Left lung (tissue), 10 donors: ENCODE data around the gene CBX6. TPM values are rescaled to one million over a fixed set of nuclear protein-coding genes. Genes with fewer than 3 reads are reported as not detected.

Source experiments
- ATAC-seq: fragments of 200-7000 bp; cut with Tn5 transposase; one replicate; pipeline ENCODE4 v1.9.1; 2020; ENCODE audit warnings: moderate library complexity
- DNase-seq, 4 donors: peaks; one replicate each; pipeline ENCODE4 v3.0.0-alpha.2; 2013 to 2020
- H3K27ac ChIP-seq, 2 donors: fragments of 200-600 bp; sonication (generic) in 1 of 2; one replicate each; pipeline versions ENCODE4 v1.5.0 to v1.8.0; 2020 to 2021
- H3K27me3 ChIP-seq, 2 donors: fragments of 200-600 bp; sonication (generic) in 1 of 2; one replicate each; pipeline versions ENCODE4 v1.5.0 to v1.8.0; 2020 to 2021
- H3K36me3 ChIP-seq, 2 donors: fragments of 200-600 bp; sonication (generic) in 1 of 2; one replicate each; pipeline versions ENCODE4 v1.5.0 to v1.8.0; 2020 to 2021
- H3K4me1 ChIP-seq, 2 donors: fragments of 200-600 bp; one replicate each; pipeline ENCODE4 v1.8.0; 2021
- H3K4me3 ChIP-seq, 2 donors: fragments of 200-600 bp; sonication (generic) in 1 of 2; one replicate each; pipeline versions ENCODE4 v1.5.0 to v1.8.0; 2020 to 2021; ENCODE audit warnings: mild to moderate bottlenecking in 1 of 2
- H3K9me3 ChIP-seq, 2 donors: fragments of 200-600 bp; sonication (generic) in 1 of 2; one replicate each; pipeline versions ENCODE4 v1.5.0 to v1.8.0; 2020 to 2021
- intact Hi-C, 2 donors: fragments of 100-400 bp; cut with DNase I; formaldehyde crosslinking; loops; one replicate each; pipeline versions ENCODE4 v1.11.2 to v1.14.2; 2022
- polyA plus RNA-seq, 6 donors: library from polyadenylated mRNA; unstranded; fragments of 120-200 nt; gene quantifications; one replicate each; pipeline ENCODE4 v1.2.1, GENCODE V29; 2013; ENCODE audit not compliant: insufficient read length in 6 of 6
- total RNA-seq, 2 donors: library from RNA; stranded (reverse); fragmentation: NEBNext Ultra II Directional; extraction: Animal tissue kit (Norgen Biotek cat#: 25700); gene quantifications; one replicate each; pipeline ENCODE4 v1.2.1, GENCODE V29; 2021
- TF ChIP-seq, protein P1 (sequence below), 2 donors: fragments of 200-600 bp; sonication (generic) in 1 of 2; IDR thresholded peaks; one replicate each; pipeline versions ENCODE4 v1.5.0 to v1.8.0; 2021; ENCODE audit warnings: antibody characterized with exemption in 2 of 2
- donor health status: DM: no; HTN: yes; CAD: no.
- donor health status: DM: no; HTN: no; CAD: no.

CBX6 gene
- total and polyA plus RNA-seq, 8 donors, result 22.0 to 80.0 (median 43.6) TPM

DNA sequence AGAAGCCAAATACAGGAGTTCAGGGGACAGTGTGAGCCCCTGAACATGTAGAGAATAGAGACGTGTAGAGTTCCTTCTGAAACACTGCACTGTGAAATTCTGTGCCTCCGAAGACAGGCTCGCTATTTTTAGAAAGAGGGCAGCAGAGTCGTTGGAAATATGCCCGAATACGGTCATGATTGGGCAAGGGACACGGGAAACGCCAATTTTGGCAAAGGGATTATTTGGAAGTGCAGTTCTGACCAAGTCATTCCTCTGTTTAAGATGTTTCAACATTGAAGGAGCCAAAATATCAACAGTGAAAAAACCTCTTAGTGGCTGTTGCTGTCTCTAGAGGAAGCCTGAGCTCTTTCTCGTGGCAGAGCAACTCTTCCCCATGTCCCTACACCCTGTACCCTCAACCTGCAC lies 9.5 kb upstream of the CBX6 start:
- ATAC-seq (peak; percentile 68), DNase-seq (peak in 2 of 4 donors; percentile 82 to 89)
- Histone ChIP-seq H3K36me3 (no peaks in the 10 kb centered on the region), H3K9me3 (no peaks in the 10 kb centered on the region), H3K4me3 (no peak overlapping the region), H3K27ac (peak overlapping the region; percentile 18 to 42), H3K27me3 (no peaks in the 10 kb centered on the region), H3K4me1 (peaks cover 13 to 15% of the 10 kb centered on the region in 2 donors)
- intact Hi-C loops, result no loop called here
- TF ChIP-seq, protein P1, sequence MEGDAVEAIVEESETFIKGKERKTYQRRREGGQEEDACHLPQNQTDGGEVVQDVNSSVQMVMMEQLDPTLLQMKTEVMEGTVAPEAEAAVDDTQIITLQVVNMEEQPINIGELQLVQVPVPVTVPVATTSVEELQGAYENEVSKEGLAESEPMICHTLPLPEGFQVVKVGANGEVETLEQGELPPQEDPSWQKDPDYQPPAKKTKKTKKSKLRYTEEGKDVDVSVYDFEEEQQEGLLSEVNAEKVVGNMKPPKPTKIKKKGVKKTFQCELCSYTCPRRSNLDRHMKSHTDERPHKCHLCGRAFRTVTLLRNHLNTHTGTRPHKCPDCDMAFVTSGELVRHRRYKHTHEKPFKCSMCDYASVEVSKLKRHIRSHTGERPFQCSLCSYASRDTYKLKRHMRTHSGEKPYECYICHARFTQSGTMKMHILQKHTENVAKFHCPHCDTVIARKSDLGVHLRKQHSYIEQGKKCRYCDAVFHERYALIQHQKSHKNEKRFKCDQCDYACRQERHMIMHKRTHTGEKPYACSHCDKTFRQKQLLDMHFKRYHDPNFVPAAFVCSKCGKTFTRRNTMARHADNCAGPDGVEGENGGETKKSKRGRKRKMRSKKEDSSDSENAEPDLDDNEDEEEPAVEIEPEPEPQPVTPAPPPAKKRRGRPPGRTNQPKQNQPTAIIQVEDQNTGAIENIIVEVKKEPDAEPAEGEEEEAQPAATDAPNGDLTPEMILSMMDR (IDR thresholded peaks at IDR 0.05), result no peak

DNA sequence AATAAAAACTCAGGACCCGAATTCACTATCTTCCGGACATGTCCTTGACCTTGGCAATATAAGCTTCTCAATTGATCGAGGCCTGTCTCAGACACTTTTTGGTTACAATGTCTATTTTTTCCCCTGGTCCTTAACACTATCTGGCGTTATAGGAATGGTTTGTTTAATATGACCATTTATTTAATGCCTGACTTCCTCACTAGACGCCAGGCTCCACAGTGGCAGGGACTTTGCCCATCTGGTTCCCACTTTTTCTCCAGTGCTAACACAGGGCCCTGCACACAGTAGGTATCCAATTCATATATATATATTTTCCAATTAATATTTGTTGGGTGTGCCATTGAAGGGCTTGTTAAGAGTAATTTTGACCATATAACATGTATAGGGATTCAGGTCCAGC lies 7.9 kb upstream of the CBX6 start:
- peaks cover 13 to 15% of the 10 kb centered on the region in 2 donors for H3K4me1 ChIP-seq
- H3K36me3 ChIP-seq, result no peaks in the 10 kb centered on the region
- no peak overlapping the region for H3K4me3 ChIP-seq
- H3K27ac ChIP-seq, result no peak overlapping the region
- H3K27me3 ChIP-seq, result no peaks in the 10 kb centered on the region
- no peaks in the 10 kb centered on the region for H3K9me3 ChIP-seq
- TF ChIP-seq, protein P1 (IDR thresholded peaks at IDR 0.05), result no peak
- no peak for DNase-seq
- intact Hi-C loops, result loop anchor here in 1 of 2 donors (10.0 kb wide), 1 partner anchor 245 kb away; no protein-coding TSS in a partner anchor
- ATAC-seq, result no peak

DNA sequence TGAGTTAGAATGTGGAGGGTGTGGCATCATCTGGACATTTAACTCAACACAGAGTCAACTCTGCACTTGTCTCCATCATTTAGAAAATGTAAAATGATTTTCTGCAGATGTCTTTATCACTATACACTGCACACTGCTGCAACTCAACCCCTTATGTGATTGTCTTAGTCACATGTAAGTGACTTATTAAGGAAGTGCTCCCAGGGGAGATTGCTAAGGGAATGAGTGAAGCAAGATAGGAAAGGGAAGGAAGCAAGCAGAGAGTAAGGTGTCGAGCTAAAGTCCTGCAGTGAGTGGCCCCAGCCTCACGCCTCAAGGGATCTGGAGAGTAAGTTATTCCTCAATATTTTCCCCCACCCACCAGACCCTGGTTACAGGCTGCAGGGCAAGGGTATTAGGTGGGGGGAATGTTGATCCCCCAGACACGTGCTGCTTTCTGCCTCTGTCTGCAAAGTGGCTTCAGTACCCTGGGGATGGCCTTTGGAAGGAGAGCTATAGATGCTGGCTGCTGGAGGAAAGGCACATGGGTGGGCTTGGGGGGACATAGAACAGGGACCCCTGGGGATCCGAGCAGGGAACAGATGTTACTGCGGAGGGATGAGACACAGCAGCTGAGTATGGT lies 7.2 kb upstream of the CBX6 start:
- no peak for DNase-seq
- no peak overlapping the region for H3K4me3 ChIP-seq
- ATAC-seq, result no peak
- H3K9me3 ChIP-seq, result no peaks in the 10 kb centered on the region
- TF ChIP-seq, protein P1 (IDR thresholded peaks at IDR 0.05), result no peak
- peaks cover 13 to 15% of the 10 kb centered on the region in 2 donors for H3K4me1 ChIP-seq
- no peaks in the 10 kb centered on the region for H3K36me3 ChIP-seq
- no peak overlapping the region for H3K27ac ChIP-seq
- intact Hi-C loops, result loop anchor here in 1 of 2 donors (10.0 kb wide), 1 partner anchor 246 kb away; no protein-coding TSS in a partner anchor
- no peaks in the 10 kb centered on the region for H3K27me3 ChIP-seq

DNA sequence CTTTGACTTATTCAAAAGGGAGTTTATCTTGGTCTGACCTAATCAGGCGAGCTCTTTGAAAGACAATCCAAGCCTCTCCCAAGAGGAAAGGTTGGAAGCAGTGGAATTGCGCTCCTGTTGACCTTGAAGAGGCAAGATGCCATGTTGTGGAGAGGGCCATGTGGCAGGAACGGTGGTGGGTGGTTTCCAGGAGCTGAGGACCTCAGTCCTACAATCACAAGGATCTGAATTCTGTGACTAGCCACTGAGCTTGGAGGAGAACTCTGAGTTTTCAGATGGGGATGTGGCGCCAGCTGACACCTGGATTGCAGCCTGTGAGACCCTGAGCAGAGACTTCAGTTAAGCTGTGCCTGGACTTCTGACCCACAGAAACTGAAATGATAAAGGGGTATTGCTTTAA lies 6.0 kb upstream of the CBX6 start:
- peaks cover 13 to 19% of the 10 kb centered on the region in 2 donors for H3K4me1 ChIP-seq
- TF ChIP-seq, protein P1 (IDR thresholded peaks at IDR 0.05), result no peak
- no peak overlapping the region for H3K27ac ChIP-seq
- no peaks in the 10 kb centered on the region for H3K27me3 ChIP-seq
- no peaks in the 10 kb centered on the region for H3K36me3 ChIP-seq
- DNase-seq (no peak), ATAC-seq (no peak)
- no peak overlapping the region for H3K4me3 ChIP-seq
- intact Hi-C loops, result loop anchor here in 1 of 2 donors (10.0 kb wide), 1 partner anchor 247 kb away; no protein-coding TSS in a partner anchor
- H3K9me3 ChIP-seq, result no peaks in the 10 kb centered on the region

DNA sequence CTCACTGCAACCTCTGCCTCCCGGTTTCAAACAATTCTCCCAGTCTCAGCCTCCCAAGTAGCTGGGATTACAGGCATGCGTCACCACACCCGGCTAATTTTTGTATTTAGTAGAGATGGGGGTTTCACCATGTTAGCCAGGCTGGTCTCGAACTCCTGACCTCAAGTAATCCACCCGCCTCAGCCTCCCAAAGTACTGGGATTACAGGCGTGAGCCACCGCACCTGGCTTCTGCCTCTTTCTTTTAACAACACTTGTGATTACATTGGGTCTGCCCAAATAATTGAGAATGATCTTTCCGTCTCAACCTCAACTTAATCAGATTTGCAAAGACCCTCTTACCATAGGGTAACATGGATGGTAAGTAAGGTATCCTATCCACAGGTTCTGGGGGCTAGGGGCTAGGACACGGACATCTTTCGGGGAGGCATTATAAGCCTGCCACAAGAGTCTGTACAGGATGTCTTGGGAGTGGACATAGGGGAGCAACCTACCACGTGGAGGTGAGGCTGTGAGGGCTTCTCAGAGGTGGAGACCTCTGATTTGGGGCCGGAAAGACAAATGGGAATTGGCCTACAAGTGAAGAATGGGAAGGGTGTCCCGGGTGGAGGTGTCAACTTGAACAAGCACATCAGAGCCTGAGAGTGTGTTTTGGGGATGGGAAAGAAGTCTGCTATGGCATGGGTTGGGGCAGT lies 2.7 kb upstream of the CBX6 start:
- peaks cover 12 to 22% of the 10 kb centered on the region in 2 donors for H3K4me1 ChIP-seq
- peaks cover 0 to 1% of the 10 kb centered on the region in 2 donors for H3K36me3 ChIP-seq
- no peaks in the 10 kb centered on the region for H3K27me3 ChIP-seq
- no peaks in the 10 kb centered on the region for H3K9me3 ChIP-seq
- no peak overlapping the region for H3K27ac ChIP-seq
- intact Hi-C loops, result loop anchor here in 1 of 2 donors (10.0 kb wide), 1 partner anchor 250 kb away; no protein-coding TSS in a partner anchor
- TF ChIP-seq, protein P1 (IDR thresholded peaks at IDR 0.05), result no peak
- no peak for ATAC-seq
- DNase-seq, result no peak
- no peak overlapping the region for H3K4me3 ChIP-seq
